Liver (tissue), 9 donors: Measurements from ENCODE around the gene TRMT2A. TPM values are rescaled to one million over a fixed set of nuclear protein-coding genes. Genes with fewer than 3 reads are reported as not detected.

Experiments used
- DNase-seq: peaks from one replicate; pipeline ENCODE4 v3.0.0-alpha.2; 2017; ENCODE audit warnings: low spot score
- H3K27ac ChIP-seq, 2 donors: one replicate each; pipeline ENCODE4 v1.7.0; 2013; ENCODE audit warnings: inconsistent platforms in 2 of 2, low read length in 2 of 2, control low read depth in 1 of 2, low read depth in 1 of 2, mild to moderate bottlenecking in 1 of 2
- H3K27me3 ChIP-seq, 4 donors: one replicate each; pipeline versions ENCODE4 v1.6.1 to v1.7.0; 2013; ENCODE audit warnings: low read length in 3 of 4, inconsistent platforms in 1 of 4, mild to moderate bottlenecking in 1 of 4, moderate library complexity in 1 of 4; ENCODE audit not compliant: control insufficient read depth in 4 of 4, insufficient read depth in 4 of 4
- H3K36me3 ChIP-seq, 4 donors: one replicate each; pipeline versions ENCODE4 v1.6.1 to v1.7.0; 2013; ENCODE audit warnings: low read length in 3 of 4, mild to moderate bottlenecking in 3 of 4, low read depth in 1 of 4, moderate library complexity in 1 of 4; ENCODE audit not compliant: control insufficient read depth in 4 of 4, insufficient read depth in 3 of 4
- H3K4me1 ChIP-seq, 4 donors: one replicate each; pipeline versions ENCODE4 v1.6.1 to v1.7.0; 2013; ENCODE audit warnings: low read length in 3 of 4, mild to moderate bottlenecking in 3 of 4, moderate library complexity in 1 of 4; ENCODE audit not compliant: control insufficient read depth in 4 of 4, insufficient read depth in 4 of 4
- H3K4me3 ChIP-seq, 3 donors: one replicate each; pipeline versions ENCODE4 v1.6.1 to v1.7.0; 2013; ENCODE audit warnings: low read length in 3 of 3, control low read depth in 1 of 3, low read depth in 1 of 3, mild to moderate bottlenecking in 1 of 3
- H3K9ac ChIP-seq, 2 donors: one replicate each; pipeline ENCODE4 v1.7.0; 2013; ENCODE audit warnings: low read length in 2 of 2, mild to moderate bottlenecking in 2 of 2, moderate library complexity in 2 of 2, control low read depth in 1 of 2, low read depth in 1 of 2
- H3K9me3 ChIP-seq, 4 donors: one replicate each; pipeline versions ENCODE4 v1.6.1 to v1.7.0; 2013; ENCODE audit warnings: low read length in 3 of 4; ENCODE audit not compliant: control insufficient read depth in 4 of 4
- EGR1 ChIP-seq, 2 donors: IDR thresholded peaks; 2 replicates each; pipeline ENCODE4 v1.6.1; 2016 to 2018; ENCODE audit warnings: antibody characterized with exemption in 2 of 2, low read depth in 2 of 2
- FOXA2 ChIP-seq: IDR thresholded peaks from 2 replicates; pipeline ENCODE4 v1.6.1; 2016; ENCODE audit warnings: antibody characterized with exemption
- GABPA ChIP-seq, 2 donors: IDR thresholded peaks in 1 of 2; conservative IDR thresholded peaks in 1 of 2; 2 replicates each; pipeline ENCODE4 v1.6.1; 2016; ENCODE audit warnings: antibody characterized with exemption in 2 of 2, mild to moderate bottlenecking in 1 of 2, moderate library complexity in 1 of 2
- JUND ChIP-seq, 2 donors: IDR thresholded peaks; 2 replicates each; pipeline ENCODE4 v1.6.1; 2016; ENCODE audit warnings: antibody characterized with exemption in 2 of 2
- NR2F2 ChIP-seq: IDR thresholded peaks from 2 replicates; pipeline ENCODE4 v1.6.1; 2016; ENCODE audit warnings: antibody characterized with exemption
- REST ChIP-seq: IDR thresholded peaks from 2 replicates; pipeline ENCODE4 v1.6.1; 2016; ENCODE audit warnings: antibody characterized with exemption, mild to moderate bottlenecking
- RXRA ChIP-seq, 2 donors: IDR thresholded peaks; 2 replicates each; pipeline ENCODE4 v1.6.1; 2017 to 2018; ENCODE audit warnings: antibody characterized with exemption in 2 of 2, mild to moderate bottlenecking in 1 of 2
- TAF1 ChIP-seq: conservative IDR thresholded peaks from 2 replicates; pipeline ENCODE4 v1.6.1; 2016; ENCODE audit warnings: antibody characterized with exemption, mild to moderate bottlenecking
- YY1 ChIP-seq: IDR thresholded peaks from 2 replicates; pipeline ENCODE4 v1.6.1; 2016; ENCODE audit warnings: antibody characterized with exemption, mild to moderate bottlenecking
- WGBS: extraction: QIAGEN DNeasy Blood & Tissue Kit; methylation state at CpG from one replicate; pipeline ENCODE4 v1.1.7; 2013; 5-methylcytosine and 5-hydroxymethylcytosine counted together
- polyA plus RNA-seq, 2 donors: library from polyadenylated mRNA; stranded (reverse) in 1 of 2; unstranded in 1 of 2; fragments of 200-250 nt in 1 of 2; fragments of >200 nt in 1 of 2; fragmentation: Nextera tagmentation in 1 of 2; extraction: Ambion mirVana in 1 of 2; gene quantifications; one replicate each; pipeline versions ENCODE4 v1.2.1 to v1.2.3, GENCODE V29; 2013 to 2015
- total RNA-seq, 2 donors: library from RNA; depleted of rRNA; stranded (reverse); fragments of >200 nt; gene quantifications; one replicate each; pipeline ENCODE4 v1.2.3, GENCODE V29; 2014
- TF ChIP-seq, protein P1 (sequence below): IDR thresholded peaks from 2 replicates; pipeline ENCODE4 v1.6.1; 2016; ENCODE audit warnings: antibody characterized with exemption
- TF ChIP-seq, protein P2 (sequence below): fragments of 150-350 bp; IDR thresholded peaks from 2 replicates; pipeline ENCODE4 v1.5.1; 2017; ENCODE audit warnings: improper control_type of control experiment, low read depth, low read length; ENCODE audit not compliant: missing input control
- donor health status: healthy.
- donor health status: healthy.
- donor health status: healthy.
- donor health status: healthy.
- donor health status: healthy.

Gene TRMT2A
- total and polyA plus RNA-seq, 4 donors, result 19.9 to 32.9 (median 25.2) TPM

GRCh38 chr22:20138868-20139267 is 21.8 kb upstream of the TRMT2A start:
- peaks cover 0 to 13% (median 6%) of the 10 kb centered on the region in 4 donors for H3K4me1 ChIP-seq
- no peak for DNase-seq
- H3K27me3 ChIP-seq, result no peaks in the 10 kb centered on the region
- no peak for TF ChIP-seq NR2F2
- TF ChIP-seq RXRA (IDR thresholded peaks at IDR 0.05), result no peak
- TF ChIP-seq, protein P1, sequence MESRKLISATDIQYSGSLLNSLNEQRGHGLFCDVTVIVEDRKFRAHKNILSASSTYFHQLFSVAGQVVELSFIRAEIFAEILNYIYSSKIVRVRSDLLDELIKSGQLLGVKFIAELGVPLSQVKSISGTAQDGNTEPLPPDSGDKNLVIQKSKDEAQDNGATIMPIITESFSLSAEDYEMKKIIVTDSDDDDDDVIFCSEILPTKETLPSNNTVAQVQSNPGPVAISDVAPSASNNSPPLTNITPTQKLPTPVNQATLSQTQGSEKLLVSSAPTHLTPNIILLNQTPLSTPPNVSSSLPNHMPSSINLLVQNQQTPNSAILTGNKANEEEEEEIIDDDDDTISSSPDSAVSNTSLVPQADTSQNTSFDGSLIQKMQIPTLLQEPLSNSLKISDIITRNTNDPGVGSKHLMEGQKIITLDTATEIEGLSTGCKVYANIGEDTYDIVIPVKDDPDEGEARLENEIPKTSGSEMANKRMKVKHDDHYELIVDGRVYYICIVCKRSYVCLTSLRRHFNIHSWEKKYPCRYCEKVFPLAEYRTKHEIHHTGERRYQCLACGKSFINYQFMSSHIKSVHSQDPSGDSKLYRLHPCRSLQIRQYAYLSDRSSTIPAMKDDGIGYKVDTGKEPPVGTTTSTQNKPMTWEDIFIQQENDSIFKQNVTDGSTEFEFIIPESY, result no peak
- TF ChIP-seq, protein P2, sequence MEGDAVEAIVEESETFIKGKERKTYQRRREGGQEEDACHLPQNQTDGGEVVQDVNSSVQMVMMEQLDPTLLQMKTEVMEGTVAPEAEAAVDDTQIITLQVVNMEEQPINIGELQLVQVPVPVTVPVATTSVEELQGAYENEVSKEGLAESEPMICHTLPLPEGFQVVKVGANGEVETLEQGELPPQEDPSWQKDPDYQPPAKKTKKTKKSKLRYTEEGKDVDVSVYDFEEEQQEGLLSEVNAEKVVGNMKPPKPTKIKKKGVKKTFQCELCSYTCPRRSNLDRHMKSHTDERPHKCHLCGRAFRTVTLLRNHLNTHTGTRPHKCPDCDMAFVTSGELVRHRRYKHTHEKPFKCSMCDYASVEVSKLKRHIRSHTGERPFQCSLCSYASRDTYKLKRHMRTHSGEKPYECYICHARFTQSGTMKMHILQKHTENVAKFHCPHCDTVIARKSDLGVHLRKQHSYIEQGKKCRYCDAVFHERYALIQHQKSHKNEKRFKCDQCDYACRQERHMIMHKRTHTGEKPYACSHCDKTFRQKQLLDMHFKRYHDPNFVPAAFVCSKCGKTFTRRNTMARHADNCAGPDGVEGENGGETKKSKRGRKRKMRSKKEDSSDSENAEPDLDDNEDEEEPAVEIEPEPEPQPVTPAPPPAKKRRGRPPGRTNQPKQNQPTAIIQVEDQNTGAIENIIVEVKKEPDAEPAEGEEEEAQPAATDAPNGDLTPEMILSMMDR, result no peak
- no peak for TF ChIP-seq FOXA2
- no peak for TF ChIP-seq EGR1 (IDR thresholded peaks at IDR 0.05; ENCODE audit: low read depth in 2 of 2)
- no peak for TF ChIP-seq YY1
- TF ChIP-seq JUND (IDR thresholded peaks at IDR 0.05), result no peak
- H3K9ac ChIP-seq, result no peak overlapping the region
- 93% methylated on average over 16 of the region's 16 CpGs for WGBS
- no peak overlapping the region for H3K4me3 ChIP-seq
- H3K36me3 ChIP-seq, result peaks cover 0 to 10% (median 0%) of the 10 kb centered on the region in 4 donors
- H3K27ac ChIP-seq, result no peak overlapping the region
- no peaks in the 10 kb centered on the region for H3K9me3 ChIP-seq

GRCh38 chr22:20138417-20138738 is 21.4 kb upstream of the TRMT2A start:
- Histone ChIP-seq H3K9me3 (no peaks in the 10 kb centered on the region), H3K27ac (no peak overlapping the region), H3K4me1 (peaks cover 3 to 15% (median 10%) of the 10 kb centered on the region in 4 donors), H3K4me3 (no peak overlapping the region), H3K27me3 (no peaks in the 10 kb centered on the region), H3K36me3 (peaks cover 0 to 10% (median 0%) of the 10 kb centered on the region in 4 donors), H3K9ac (no peak overlapping the region)
- no peak for TF ChIP-seq GABPA (IDR thresholded peaks at IDR 0.05 in 1 of 2, conservative IDR thresholded peaks at IDR 0.05 in 1 of 2)
- no peak for TF ChIP-seq REST
- no peak for TF ChIP-seq JUND (IDR thresholded peaks at IDR 0.05)
- no peak for TF ChIP-seq NR2F2
- TF ChIP-seq TAF1, result no peak
- DNase-seq, result no peak
- 79% methylated on average over 4 of the region's 4 CpGs for whole genome bisulfite sequencing
